Caki2 (cell line): ENCODE results near the gene TOMM7. TPM values are rescaled to one million over a fixed set of nuclear protein-coding genes. Genes with fewer than 3 reads are reported as not detected.

Experiments used
- total RNA-seq: library from RNA; depleted of rRNA; stranded (reverse); fragments of >200 nt; shearing (Covaris generic); gene quantifications from 2 replicates; pipeline ENCODE4 v1.2.3, GENCODE V29; 2014; ENCODE audit warnings: low replicate concordance; rRNA removed

The TOMM7 gene
- total RNA-seq, 1 experiment from 2014 or later = 160 TPM

Other genes starting within 250 kb of the TOMM7 start
- gene IL6, start 95.6 kb downstream of the TOMM7 start, total RNA-seq = 2.0 and 6.4 TPM in 2 replicates
- gene HYCC1, start 191.3 kb upstream of the TOMM7 start, total RNA-seq = 17.6 and 56.6 TPM in 2 replicates